ENCODE data around the gene CABCOCO1. TPM values are rescaled to one million over a fixed set of nuclear protein-coding genes. Genes with fewer than 3 reads are reported as not detected.

The CABCOCO1 gene
- total and polyA plus RNA-seq, 9 of the 15 experiments (the other 6 are each of a cell fraction or from before 2014, with no cell fraction given) = 0.04 TPM; not detected in 8

DNA sequence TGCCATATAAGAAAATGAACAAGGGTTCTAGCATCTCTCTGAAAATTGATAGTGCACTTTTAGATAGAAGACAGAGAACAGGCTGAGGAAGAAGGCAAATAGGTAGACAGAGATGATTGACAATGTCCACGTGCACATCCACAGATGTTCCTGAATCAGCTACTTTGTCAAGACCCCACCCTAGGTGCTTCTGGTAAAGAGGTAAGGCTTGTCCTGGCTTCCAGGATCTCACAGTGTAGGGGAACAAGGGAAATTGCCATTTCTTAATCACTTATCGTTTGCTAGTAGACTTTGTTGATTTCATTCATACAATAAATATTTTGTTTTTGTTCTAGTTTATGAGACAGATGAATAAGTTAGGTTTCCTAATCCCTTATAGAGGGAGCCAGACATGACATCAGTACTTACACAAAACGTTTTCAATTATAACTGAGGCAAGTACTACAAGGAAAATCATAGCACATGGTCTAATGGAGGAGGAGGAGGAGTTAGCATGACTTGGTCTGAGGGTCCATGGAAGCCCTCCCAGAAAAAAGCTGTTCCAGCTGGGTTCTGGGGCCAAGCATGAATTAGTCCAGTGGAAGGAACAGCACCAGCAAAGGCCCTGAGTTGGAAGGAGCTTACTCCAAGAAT, 122.9 kb downstream of the CABCOCO1 start:
- H3K36me3 ChIP-seq (ENCODE audit: control insufficient read depth, insufficient read depth, low read length) = no peaks in the 10 kb centered on the region
- peak overlapping the region; percentile 86 for H2AFZ ChIP-seq (ENCODE audit: low read depth, low read length)
- H3K79me2 ChIP-seq (ENCODE audit: control insufficient read depth, insufficient read depth, low read length) = no peaks in the 10 kb centered on the region
- peak in 1 of 4 experiments; percentile 38 for DNase-seq (ENCODE audit: extremely low read depth in 1 of 4, low spot score in 3 of 4)
- intact Hi-C loops (cut with micrococcal nuclease) (loop anchor here (2.0 kb wide), 1 partner anchor 35 kb away; no protein-coding TSS in a partner anchor), in situ Hi-C loops (cut with MboI) (no loop called here)
- H4K20me1 ChIP-seq (replicated peaks; ENCODE audit: control insufficient read depth, insufficient read depth, low read length) = no peaks in the 10 kb centered on the region
- H3K4me3 ChIP-seq = no peak overlapping the region
- H3K9ac ChIP-seq (ENCODE audit: insufficient read depth in 1 of 2, low read depth in 2 of 2, low read length in 2 of 2) = peak overlapping the region in 1 of 2 experiments; percentile 32; a peak in 1 of 4 replicates
- WGBS (ENCODE audit: insufficient coverage, low coverage, missing lambda C conversion rate) = 21% methylated on average over 3 of the region's 3 CpGs
- no TSS peak for BruUV-seq (replicated peaks)
- no peaks in the 10 kb centered on the region for H3K9me3 ChIP-seq (replicated peaks; ENCODE audit: control insufficient read depth, insufficient read depth, low read depth, low read length)
- ChIA-PET POLR2A (interaction anchor here (1.2 to 10.5 kb wide), 3 partner anchors 10 to 22 kb away, joined by 3 to 80 read pairs (median 3); no protein-coding TSS in a partner anchor), CTCF (ENCODE audit: low intra/inter-chr PET ratio) (no interaction called here)
- no peak for ATAC-seq
- peak overlapping the region; percentile 61 for H3K27ac ChIP-seq (ENCODE audit: extremely low read depth, low read depth, low read length)
- no peaks in the 10 kb centered on the region for H3K9me1 ChIP-seq (ENCODE audit: control insufficient read depth, insufficient read depth, low read length)
- H3K4me1 ChIP-seq (replicated peaks in 1 of 2; ENCODE audit: control insufficient read depth in 2 of 2, insufficient read depth in 2 of 2, low read length in 2 of 2) = peaks cover 5 to 72% of the 10 kb centered on the region in 2 experiments
- H3K4me2 ChIP-seq (ENCODE audit: insufficient read depth, low read length) = peak overlapping the region; percentile 12; the same call in 1 of the 2 replicates
- FAIRE-seq = no peak
- H3K27me3 ChIP-seq (ENCODE audit: control insufficient read depth in 2 of 2, insufficient read depth in 2 of 2, low read length in 2 of 2) = no peaks in the 10 kb centered on the region
- TF ChIP-seq STAT5A (IDR thresholded peaks at IDR 0.05; ENCODE audit: borderline replicate concordance, low read length) = no peak
- no peak for TF ChIP-seq PHF8 (IDR thresholded peaks at IDR 0.05; ENCODE audit: borderline replicate concordance, low read length)
- no peak for TF ChIP-seq EHMT2 (IDR thresholded peaks at IDR 0.05)
- peak; percentile 35; the same call in 1 of the 2 replicates for TF ChIP-seq ZBTB7A (IDR thresholded peaks at IDR 0.05; ENCODE audit: borderline replicate concordance, control insufficient read depth, low read depth, low read length)
- TF ChIP-seq ZNF316 (IDR thresholded peaks at IDR 0.05) = peak; percentile 52
- TF ChIP-seq, protein P1, sequence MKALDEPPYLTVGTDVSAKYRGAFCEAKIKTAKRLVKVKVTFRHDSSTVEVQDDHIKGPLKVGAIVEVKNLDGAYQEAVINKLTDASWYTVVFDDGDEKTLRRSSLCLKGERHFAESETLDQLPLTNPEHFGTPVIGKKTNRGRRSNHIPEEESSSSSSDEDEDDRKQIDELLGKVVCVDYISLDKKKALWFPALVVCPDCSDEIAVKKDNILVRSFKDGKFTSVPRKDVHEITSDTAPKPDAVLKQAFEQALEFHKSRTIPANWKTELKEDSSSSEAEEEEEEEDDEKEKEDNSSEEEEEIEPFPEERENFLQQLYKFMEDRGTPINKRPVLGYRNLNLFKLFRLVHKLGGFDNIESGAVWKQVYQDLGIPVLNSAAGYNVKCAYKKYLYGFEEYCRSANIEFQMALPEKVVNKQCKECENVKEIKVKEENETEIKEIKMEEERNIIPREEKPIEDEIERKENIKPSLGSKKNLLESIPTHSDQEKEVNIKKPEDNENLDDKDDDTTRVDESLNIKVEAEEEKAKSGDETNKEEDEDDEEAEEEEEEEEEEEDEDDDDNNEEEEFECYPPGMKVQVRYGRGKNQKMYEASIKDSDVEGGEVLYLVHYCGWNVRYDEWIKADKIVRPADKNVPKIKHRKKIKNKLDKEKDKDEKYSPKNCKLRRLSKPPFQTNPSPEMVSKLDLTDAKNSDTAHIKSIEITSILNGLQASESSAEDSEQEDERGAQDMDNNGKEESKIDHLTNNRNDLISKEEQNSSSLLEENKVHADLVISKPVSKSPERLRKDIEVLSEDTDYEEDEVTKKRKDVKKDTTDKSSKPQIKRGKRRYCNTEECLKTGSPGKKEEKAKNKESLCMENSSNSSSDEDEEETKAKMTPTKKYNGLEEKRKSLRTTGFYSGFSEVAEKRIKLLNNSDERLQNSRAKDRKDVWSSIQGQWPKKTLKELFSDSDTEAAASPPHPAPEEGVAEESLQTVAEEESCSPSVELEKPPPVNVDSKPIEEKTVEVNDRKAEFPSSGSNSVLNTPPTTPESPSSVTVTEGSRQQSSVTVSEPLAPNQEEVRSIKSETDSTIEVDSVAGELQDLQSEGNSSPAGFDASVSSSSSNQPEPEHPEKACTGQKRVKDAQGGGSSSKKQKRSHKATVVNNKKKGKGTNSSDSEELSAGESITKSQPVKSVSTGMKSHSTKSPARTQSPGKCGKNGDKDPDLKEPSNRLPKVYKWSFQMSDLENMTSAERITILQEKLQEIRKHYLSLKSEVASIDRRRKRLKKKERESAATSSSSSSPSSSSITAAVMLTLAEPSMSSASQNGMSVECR (CRISPR knock-in tag; IDR thresholded peaks at IDR 0.05) = no peak
- TF ChIP-seq, protein P2, sequence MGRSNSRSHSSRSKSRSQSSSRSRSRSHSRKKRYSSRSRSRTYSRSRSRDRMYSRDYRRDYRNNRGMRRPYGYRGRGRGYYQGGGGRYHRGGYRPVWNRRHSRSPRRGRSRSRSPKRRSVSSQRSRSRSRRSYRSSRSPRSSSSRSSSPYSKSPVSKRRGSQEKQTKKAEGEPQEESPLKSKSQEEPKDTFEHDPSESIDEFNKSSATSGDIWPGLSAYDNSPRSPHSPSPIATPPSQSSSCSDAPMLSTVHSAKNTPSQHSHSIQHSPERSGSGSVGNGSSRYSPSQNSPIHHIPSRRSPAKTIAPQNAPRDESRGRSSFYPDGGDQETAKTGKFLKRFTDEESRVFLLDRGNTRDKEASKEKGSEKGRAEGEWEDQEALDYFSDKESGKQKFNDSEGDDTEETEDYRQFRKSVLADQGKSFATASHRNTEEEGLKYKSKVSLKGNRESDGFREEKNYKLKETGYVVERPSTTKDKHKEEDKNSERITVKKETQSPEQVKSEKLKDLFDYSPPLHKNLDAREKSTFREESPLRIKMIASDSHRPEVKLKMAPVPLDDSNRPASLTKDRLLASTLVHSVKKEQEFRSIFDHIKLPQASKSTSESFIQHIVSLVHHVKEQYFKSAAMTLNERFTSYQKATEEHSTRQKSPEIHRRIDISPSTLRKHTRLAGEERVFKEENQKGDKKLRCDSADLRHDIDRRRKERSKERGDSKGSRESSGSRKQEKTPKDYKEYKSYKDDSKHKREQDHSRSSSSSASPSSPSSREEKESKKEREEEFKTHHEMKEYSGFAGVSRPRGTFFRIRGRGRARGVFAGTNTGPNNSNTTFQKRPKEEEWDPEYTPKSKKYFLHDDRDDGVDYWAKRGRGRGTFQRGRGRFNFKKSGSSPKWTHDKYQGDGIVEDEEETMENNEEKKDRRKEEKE (IDR thresholded peaks at IDR 0.05; ENCODE audit: borderline replicate concordance in 1 of 2, control insufficient read depth in 1 of 2, low read depth in 2 of 2, low read length in 1 of 2) = no peak
- no peak for TF ChIP-seq RBM34 (IDR thresholded peaks at IDR 0.05; ENCODE audit: borderline replicate concordance, insufficient read depth, low read length)
- 0 out of 2 replicates have a peak, but pooled peaks have one; percentile 16 for TF ChIP-seq SMAD4 (CRISPR knock-in tag; conservative IDR thresholded peaks at IDR 0.05)
- TF ChIP-seq L3MBTL2 (IDR thresholded peaks at IDR 0.05) = no peak
- peak; percentile 49 for TF ChIP-seq MEIS2 (IDR thresholded peaks at IDR 0.05; ENCODE audit: partially characterized antibody)
- no peak for TF ChIP-seq GATAD2A (IDR thresholded peaks at IDR 0.05)
- TF ChIP-seq, protein P3, sequence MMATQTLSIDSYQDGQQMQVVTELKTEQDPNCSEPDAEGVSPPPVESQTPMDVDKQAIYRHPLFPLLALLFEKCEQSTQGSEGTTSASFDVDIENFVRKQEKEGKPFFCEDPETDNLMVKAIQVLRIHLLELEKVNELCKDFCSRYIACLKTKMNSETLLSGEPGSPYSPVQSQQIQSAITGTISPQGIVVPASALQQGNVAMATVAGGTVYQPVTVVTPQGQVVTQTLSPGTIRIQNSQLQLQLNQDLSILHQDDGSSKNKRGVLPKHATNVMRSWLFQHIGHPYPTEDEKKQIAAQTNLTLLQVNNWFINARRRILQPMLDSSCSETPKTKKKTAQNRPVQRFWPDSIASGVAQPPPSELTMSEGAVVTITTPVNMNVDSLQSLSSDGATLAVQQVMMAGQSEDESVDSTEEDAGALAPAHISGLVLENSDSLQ (IDR thresholded peaks at IDR 0.05) = peak; percentile 51; the same call in 1 of the 2 replicates

Data from K562 (cell line).